ENCODE measurements around the gene SSBP1.

The SSBP1 gene

GRCh38 chr7:141715794-141716689 lies 22.1 kb upstream of the SSBP1 start:
- DNase-seq (ENCODE audit: low read depth) = no peak
- no peak overlapping the region for H3K4me3 ChIP-seq (ENCODE audit: low read length)
- no peak for TF ChIP-seq CTCF (IDR thresholded peaks at IDR 0.05; ENCODE audit: insufficient read depth, low read depth, low read length, missing control alignments)

- H3K4me3 ChIP-seq (ENCODE audit: low read length) = no peak overlapping the region
- no peak for DNase-seq (ENCODE audit: low read depth)
- no peak for TF ChIP-seq CTCF (IDR thresholded peaks at IDR 0.05; ENCODE audit: insufficient read depth, low read depth, low read length, missing control alignments)
These were observed 20.7 kb upstream of the SSBP1 start for GRCh38 chr7:141717450-141717849.

GRCh38 chr7:141722529-141722928 lies 15.6 kb upstream of the SSBP1 start:
- DNase-seq (ENCODE audit: low read depth) = no peak
- TF ChIP-seq CTCF (IDR thresholded peaks at IDR 0.05; ENCODE audit: insufficient read depth, low read depth, low read length, missing control alignments) = no peak
- H3K4me3 ChIP-seq (ENCODE audit: low read length) = no peak overlapping the region

GRCh38 chr7:141729020-141729419 lies 9.1 kb upstream of the SSBP1 start:
- no peak overlapping the region for H3K4me3 ChIP-seq (ENCODE audit: low read length)
- TF ChIP-seq CTCF (IDR thresholded peaks at IDR 0.05; ENCODE audit: insufficient read depth, low read depth, low read length, missing control alignments) = no peak
- DNase-seq (ENCODE audit: low read depth) = no peak

GRCh38 chr7:141731476-141732149 lies 6.5 kb upstream of the SSBP1 start:
- no peak for DNase-seq (ENCODE audit: low read depth)
- H3K4me3 ChIP-seq (ENCODE audit: low read length) = no peak overlapping the region
- no peak for TF ChIP-seq CTCF (IDR thresholded peaks at IDR 0.05; ENCODE audit: insufficient read depth, low read depth, low read length, missing control alignments)

- peak overlapping the region; percentile 89 for H3K4me3 ChIP-seq (ENCODE audit: low read length)
- TF ChIP-seq CTCF (IDR thresholded peaks at IDR 0.05; ENCODE audit: insufficient read depth, low read depth, low read length, missing control alignments) = no peak
- peak; percentile 63 for DNase-seq (ENCODE audit: low read depth)
These were observed 881 bp upstream of the SSBP1 start for GRCh38 chr7:141737118-141737835.

Measured in epithelial cell of esophagus (primary cell).